Measurements from ENCODE around the gene FEM1C. TPM values are rescaled to one million over a fixed set of nuclear protein-coding genes. Genes with fewer than 3 reads are reported as not detected.

Gene FEM1C
- total RNA-seq, 1 experiment from 2014 or later = 10.4 TPM

- ChIA-PET CTCF (no interaction called here), POLR2A (no interaction called here)
- no TSS peak for BruUV-seq (replicated peaks)
- H3K4me3 ChIP-seq (ENCODE audit: low read depth in 2 of 2, low read length in 2 of 2) = no peak overlapping the region
- no peak overlapping the region for H3K27ac ChIP-seq (ENCODE audit: low read length)
- in situ Hi-C loops (cut with HindIII; ENCODE audit: low pct_unique_long_range_greater_than_20kb, low sequenced_read_pairs) (no loop called here), intact Hi-C loops (cut with micrococcal nuclease; ENCODE audit: unreplicated experiment) (no loop called here)
- DNase-seq (ENCODE audit: low read depth, low spot score) (no peak), ATAC-seq (no peak)
- H3K36me3 ChIP-seq (ENCODE audit: control insufficient read depth, insufficient read depth, low read length) = no peaks in the 10 kb centered on the region
- no peaks in the 10 kb centered on the region for H3K9me3 ChIP-seq (ENCODE audit: control insufficient read depth, insufficient read depth, low read depth, low read length)
- H3K27me3 ChIP-seq (ENCODE audit: control insufficient read depth, insufficient read depth, low read length) = no peaks in the 10 kb centered on the region
- no peaks in the 10 kb centered on the region for H3K4me1 ChIP-seq (ENCODE audit: control insufficient read depth, insufficient read depth, low read length)
- TF ChIP-seq REST (IDR thresholded peaks at IDR 0.05; ENCODE audit: insufficient read depth in 1 of 2, low read depth in 2 of 2, low read length in 1 of 2) (no peak), CTCF (IDR thresholded peaks at IDR 0.05) (no peak), POLR2AphosphoS5 (IDR thresholded peaks at IDR 0.05; ENCODE audit: low read depth, low read length) (no peak)
Measured at GRCh38 chr5:115559524-115559923, 14.9 kb upstream of the FEM1C start.

GRCh38 chr5:115558388-115558956 lies 13.9 kb upstream of the FEM1C start:
- BruUV-seq (replicated peaks) = no TSS peak
- ATAC-seq = no peak
- intact Hi-C loops (cut with micrococcal nuclease; ENCODE audit: unreplicated experiment) = no loop called here
- in situ Hi-C loops (cut with HindIII; ENCODE audit: low pct_unique_long_range_greater_than_20kb, low sequenced_read_pairs) = no loop called here
- POLR2A ChIA-PET = no interaction called here
- no peaks in the 10 kb centered on the region for H3K9me3 ChIP-seq (ENCODE audit: control insufficient read depth, insufficient read depth, low read depth, low read length)
- no peaks in the 10 kb centered on the region for H3K36me3 ChIP-seq (ENCODE audit: control insufficient read depth, insufficient read depth, low read length)
- DNase-seq (ENCODE audit: low read depth, low spot score) = no peak
- CTCF ChIA-PET = no interaction called here
- H3K27me3 ChIP-seq (ENCODE audit: control insufficient read depth, insufficient read depth, low read length) = no peaks in the 10 kb centered on the region
- no peaks in the 10 kb centered on the region for H3K4me1 ChIP-seq (ENCODE audit: control insufficient read depth, insufficient read depth, low read length)
- no peak for TF ChIP-seq REST (IDR thresholded peaks at IDR 0.05; ENCODE audit: insufficient read depth in 1 of 2, low read depth in 2 of 2, low read length in 1 of 2)
- no peak for TF ChIP-seq CTCF (IDR thresholded peaks at IDR 0.05)
- no peak for TF ChIP-seq POLR2AphosphoS5 (IDR thresholded peaks at IDR 0.05; ENCODE audit: low read depth, low read length)
- no peak for TF ChIP-seq SIN3A (IDR thresholded peaks at IDR 0.05; ENCODE audit: borderline replicate concordance, insufficient read depth, low read depth, low read length)
- no peak for TF ChIP-seq TCF7L2 (IDR thresholded peaks at IDR 0.05; ENCODE audit: low read depth, low read length)
- no peak overlapping the region for H3K4me3 ChIP-seq (ENCODE audit: low read depth in 2 of 2, low read length in 2 of 2)
- no peak overlapping the region for H3K27ac ChIP-seq (ENCODE audit: low read length)

Data from Panc1 (cell line).